NB4 (cell line): ENCODE results near the gene SCAPER.

ENCODE experiments used
- CTCF ChIP-seq: IDR thresholded peaks from one replicate; pipeline ENCODE4 v1.5.1; 2012; ENCODE audit warnings: low read depth, low read length
- MAX ChIP-seq: IDR thresholded peaks from 2 replicates; pipeline ENCODE4 v1.6.1; 2011; ENCODE audit warnings: low read depth, low read length
- POLR2A ChIP-seq: IDR thresholded peaks from 2 replicates; pipeline ENCODE4 v1.6.1; 2011; ENCODE audit warnings: mild to moderate bottlenecking; ENCODE audit not compliant: insufficient read length; ENCODE audit errors: extremely low read depth

GRCh38 chr15:76340803-76341365 lies 564.3 kb downstream of the SCAPER start:
- TF ChIP-seq CTCF (no peak), POLR2A (no peak), MAX (no peak)
